ENCODE results near the gene AKT1. TPM values are rescaled to one million over a fixed set of nuclear protein-coding genes. Genes with fewer than 3 reads are reported as not detected.

AKT1 gene
- total and polyA plus RNA-seq, 2 of the 13 experiments (the other 11 are each of a cell fraction or from before 2014, with no cell fraction given): 96.2 to 116 TPM

DNA sequence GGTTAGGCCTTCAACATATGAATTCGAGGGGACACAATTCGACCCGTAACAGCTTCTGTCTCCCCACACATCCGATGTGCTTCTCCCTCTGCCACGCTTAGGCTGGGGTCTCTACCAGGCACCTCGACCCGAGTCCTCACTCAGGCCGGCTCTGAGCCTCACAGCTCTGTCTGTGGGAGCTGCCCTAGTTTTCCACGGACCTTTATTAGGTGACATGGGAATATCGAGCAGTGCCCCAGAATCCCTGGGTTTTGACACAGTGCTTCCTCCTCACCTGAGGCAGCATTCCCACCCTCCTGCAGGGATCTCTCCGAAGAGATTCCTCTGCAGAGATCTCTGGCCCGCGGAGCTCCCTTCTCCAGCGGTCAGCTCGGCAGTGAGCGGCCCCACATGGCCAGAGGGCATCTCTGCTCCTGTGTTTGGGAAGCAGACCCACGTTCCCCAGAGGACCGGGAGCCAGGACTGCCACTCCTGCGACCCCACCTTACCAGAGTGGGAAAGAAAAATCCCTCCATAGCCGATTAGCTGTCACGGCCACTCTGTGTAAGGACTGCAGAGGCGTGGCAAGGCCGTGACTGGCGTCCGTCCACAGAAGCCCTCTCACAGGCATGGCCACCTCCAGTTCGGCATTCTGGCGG, 26.5 kb upstream of the AKT1 start:
- H3K27ac ChIP-seq (ENCODE audit: extremely low read length, insufficient read depth, low read length): no peak overlapping the region
- no peaks in the 10 kb centered on the region for H3K9me3 ChIP-seq (ENCODE audit: low read length)
- intact Hi-C loops (cut with micrococcal nuclease; ENCODE audit: unreplicated experiment): loop anchor here (2.0 kb wide), 1 partner anchor 25 kb away; no protein-coding TSS in a partner anchor
- H3K36me3 ChIP-seq (replicated peaks in 1 of 2; ENCODE audit: control insufficient read depth in 1 of 2, insufficient read depth in 2 of 2, low read length in 2 of 2): no peaks in the 10 kb centered on the region; a peak in 1 of 5 replicates
- H3K9ac ChIP-seq (ENCODE audit: insufficient read depth, low read depth, low read length): no peak overlapping the region; the same call in 1 of the 2 replicates
- 64% methylated on average over 11 of the region's 27 CpGs for WGBS (ENCODE audit: low lambda C conversion rate)
- CTCF ChIA-PET (ENCODE audit: low intra/inter-chr PET ratio, low total read pairs): no interaction called here
- H3K27me3 ChIP-seq (ENCODE audit: control insufficient read depth in 1 of 2, insufficient read depth in 2 of 2, low read length in 2 of 2): no peaks in the 10 kb centered on the region
- BruUV-seq (replicated peaks): no TSS peak
- H4K20me1 ChIP-seq (ENCODE audit: insufficient read depth, low read length): no peaks in the 10 kb centered on the region
- DNase-seq (ENCODE audit: low spot score): no peak
- H3K4me3 ChIP-seq (replicated peaks in 1 of 3; ENCODE audit: insufficient read depth in 1 of 3, low read depth in 2 of 3, low read length in 3 of 3): no peak overlapping the region
- POLR2A ChIA-PET: interaction anchor here (1.1 to 3.1 kb wide), 3 partner anchors 21 to 55 kb away, joined by 3 to 59 read pairs (median 8); partner anchors contain the start of gene ZBTB42
- peak overlapping the region; percentile 93 for H3K4me2 ChIP-seq (ENCODE audit: low read depth, low read length)
- no peak overlapping the region for H2AFZ ChIP-seq (ENCODE audit: low read length)
- ATAC-seq: no peak
- H3K4me1 ChIP-seq (ENCODE audit: insufficient read depth, low read length): peaks cover 38% of the 10 kb centered on the region
- in situ Hi-C loops (cut with HindIII; ENCODE audit: extremely low pct_ligation_motif_present, low pct_unique_long_range_greater_than_20kb): loop anchor here (5.0 to 10.0 kb wide), 2 partner anchors 55 to 167 kb away; no protein-coding TSS in a partner anchor
- no peak for FAIRE-seq
- no peaks in the 10 kb centered on the region for H3K79me2 ChIP-seq (ENCODE audit: insufficient read depth, low read length)
- no peak for TF ChIP-seq U2AF1 (optimal IDR thresholded peaks at IDR 0.05; ENCODE audit: low read depth, low read length)
- TF ChIP-seq HINFP (CRISPR knock-in tag; IDR thresholded peaks at IDR 0.05; ENCODE audit: low read depth): no peak
- TF ChIP-seq FOXM1 (CRISPR knock-in tag; IDR thresholded peaks at IDR 0.05): no peak
- TF ChIP-seq REL (CRISPR knock-in tag; conservative IDR thresholded peaks at IDR 0.05): no peak
- TF ChIP-seq ELF4 (CRISPR knock-in tag; IDR thresholded peaks at IDR 0.05; ENCODE audit: borderline replicate concordance): no peak
- TF ChIP-seq, protein P1, sequence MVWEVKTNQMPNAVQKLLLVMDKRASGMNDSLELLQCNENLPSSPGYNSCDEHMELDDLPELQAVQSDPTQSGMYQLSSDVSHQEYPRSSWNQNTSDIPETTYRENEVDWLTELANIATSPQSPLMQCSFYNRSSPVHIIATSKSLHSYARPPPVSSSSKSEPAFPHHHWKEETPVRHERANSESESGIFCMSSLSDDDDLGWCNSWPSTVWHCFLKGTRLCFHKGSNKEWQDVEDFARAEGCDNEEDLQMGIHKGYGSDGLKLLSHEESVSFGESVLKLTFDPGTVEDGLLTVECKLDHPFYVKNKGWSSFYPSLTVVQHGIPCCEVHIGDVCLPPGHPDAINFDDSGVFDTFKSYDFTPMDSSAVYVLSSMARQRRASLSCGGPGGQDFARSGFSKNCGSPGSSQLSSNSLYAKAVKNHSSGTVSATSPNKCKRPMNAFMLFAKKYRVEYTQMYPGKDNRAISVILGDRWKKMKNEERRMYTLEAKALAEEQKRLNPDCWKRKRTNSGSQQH (CRISPR knock-in tag; IDR thresholded peaks at IDR 0.05; ENCODE audit: low read depth): no peak
- no peak for TF ChIP-seq KMT2A (CRISPR knock-in tag; IDR thresholded peaks at IDR 0.05)
- TF ChIP-seq ADNP (CRISPR knock-in tag; IDR thresholded peaks at IDR 0.05): no peak
- no peak for TF ChIP-seq LRRFIP1 (CRISPR knock-in tag; conservative IDR thresholded peaks at IDR 0.05)
- TF ChIP-seq ZNF230 (CRISPR knock-in tag; IDR thresholded peaks at IDR 0.05): no peak
